Stimulated activated CD8-positive, alpha-beta memory T cell treated with anti-CD3 and anti-CD28 coated beads, Interleukin-12 subunit alpha, Interleukin-12 subunit beta, amount 100 ng/mL, for 1 hour (primary cell): ENCODE measurements around the gene FBXL16.

Source experiments
- DNase-seq: peaks from one replicate; pipeline ENCODE4 v3.0.0-alpha.2; 2020; ENCODE audit warnings: low read depth

FBXL16 gene

DNA sequence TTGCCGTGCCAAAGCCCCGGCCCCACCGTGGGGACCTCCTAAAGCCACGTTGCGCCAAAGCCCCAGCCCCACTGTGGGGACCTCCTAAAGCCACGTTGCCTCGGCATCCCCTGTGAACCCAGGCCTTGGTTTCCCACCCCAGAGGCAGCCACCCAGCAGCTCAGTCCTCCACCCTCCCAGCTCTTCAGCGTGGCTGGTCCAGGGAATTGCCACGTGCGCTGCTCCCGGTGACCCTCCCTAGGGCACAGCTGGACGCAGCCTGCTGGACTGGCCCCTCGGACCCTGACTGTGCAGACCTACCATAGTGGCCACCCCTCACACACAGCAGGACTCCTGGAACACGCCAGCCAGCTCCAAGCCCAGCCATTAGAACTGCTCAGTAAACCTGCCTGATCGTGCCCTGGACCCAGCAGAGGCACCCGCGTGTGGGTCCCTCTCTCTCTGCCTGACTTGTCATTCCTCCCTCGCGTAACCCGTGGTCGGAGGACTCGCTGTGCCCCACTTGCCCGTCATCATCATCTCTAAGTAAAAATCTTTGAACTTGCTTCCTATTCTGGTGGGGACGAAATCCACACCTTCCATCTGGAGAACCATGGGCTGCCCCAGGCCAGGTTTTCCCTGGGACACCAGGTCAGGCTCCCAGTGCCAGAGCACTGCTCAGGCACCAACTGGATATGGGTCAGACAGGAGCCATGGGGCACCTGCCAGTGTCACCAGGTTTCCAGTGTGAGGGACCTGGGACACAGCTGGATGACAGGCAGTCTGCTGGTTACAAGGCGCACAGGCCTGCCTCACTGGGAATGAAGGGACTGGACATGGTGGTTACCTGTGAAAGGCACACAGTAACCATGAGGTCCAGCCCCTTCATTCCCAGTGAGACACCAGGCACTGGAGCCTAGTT lies 29.6 kb upstream of the FBXL16 start:
- no peak for DNase-seq

DNA sequence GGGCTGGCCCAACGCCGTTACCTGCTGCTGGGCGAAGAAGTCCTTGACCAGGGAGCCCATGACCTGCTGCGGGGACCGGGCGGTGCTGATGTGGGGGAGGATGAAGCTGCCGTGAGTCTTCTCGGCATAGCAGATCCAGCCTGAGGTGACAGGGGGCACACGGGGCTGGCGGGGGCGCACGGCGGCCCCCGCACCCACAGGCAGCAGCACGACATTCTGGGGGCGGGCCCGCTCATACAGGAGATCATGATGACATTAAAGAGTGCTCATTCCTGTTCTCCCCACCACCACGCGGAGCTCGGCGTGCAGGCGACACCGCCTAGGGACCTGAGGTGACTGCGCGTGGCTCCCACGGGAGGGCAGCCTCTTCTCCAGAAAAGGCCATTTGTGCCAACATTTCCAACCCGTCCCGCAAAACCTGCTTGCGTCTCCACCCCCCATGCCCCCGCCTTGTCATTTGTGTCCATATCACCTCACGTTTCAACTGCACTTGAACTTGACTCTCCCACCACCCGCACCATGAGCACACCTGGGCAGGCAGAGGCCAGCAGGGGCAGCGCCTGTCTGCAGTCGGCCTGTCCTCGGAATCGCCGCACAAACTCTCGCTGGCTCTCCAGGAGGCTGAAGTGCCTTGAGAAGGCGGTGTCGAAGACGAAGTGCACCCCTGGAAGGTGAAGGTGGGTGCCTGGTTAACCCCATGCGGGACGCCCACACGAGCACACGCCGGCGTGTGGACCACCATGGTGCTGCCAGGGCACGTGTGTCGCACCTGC lies 28.8 kb upstream of the FBXL16 start:
- DNase-seq = no peak

GRCh38 chr16:733382-734207 lies 28.0 kb upstream of the FBXL16 start:
- DNase-seq = no peak

GRCh38 chr16:732936-733335 lies 27.3 kb upstream of the FBXL16 start:
- DNase-seq = no peak

DNA sequence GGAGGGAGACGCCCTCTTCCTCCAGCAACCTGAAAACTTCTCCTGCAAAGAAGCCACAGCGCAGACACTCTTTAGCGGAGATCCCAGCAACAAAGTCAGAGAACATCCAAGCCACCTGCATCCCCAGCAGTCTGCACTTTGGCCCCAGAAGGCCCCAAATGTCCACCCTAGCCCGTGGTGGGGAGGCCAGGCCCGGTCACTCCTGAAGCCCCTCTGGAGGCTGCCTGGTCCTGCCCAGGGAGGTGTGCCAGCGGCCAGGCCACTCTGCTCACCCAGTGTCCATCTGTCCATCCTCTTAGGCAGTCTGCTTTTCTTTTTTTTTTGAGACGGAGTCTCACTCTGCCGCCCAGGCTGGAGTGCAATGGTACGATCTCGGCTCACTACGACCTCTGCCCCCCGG lies 26.7 kb upstream of the FBXL16 start:
- DNase-seq = no peak

- DNase-seq = no peak
These were observed 25.3 kb upstream of the FBXL16 start for GRCh38 chr16:730666-731509.

- DNase-seq = no peak
These were observed 24.4 kb upstream of the FBXL16 start for GRCh38 chr16:729768-730665.

DNA sequence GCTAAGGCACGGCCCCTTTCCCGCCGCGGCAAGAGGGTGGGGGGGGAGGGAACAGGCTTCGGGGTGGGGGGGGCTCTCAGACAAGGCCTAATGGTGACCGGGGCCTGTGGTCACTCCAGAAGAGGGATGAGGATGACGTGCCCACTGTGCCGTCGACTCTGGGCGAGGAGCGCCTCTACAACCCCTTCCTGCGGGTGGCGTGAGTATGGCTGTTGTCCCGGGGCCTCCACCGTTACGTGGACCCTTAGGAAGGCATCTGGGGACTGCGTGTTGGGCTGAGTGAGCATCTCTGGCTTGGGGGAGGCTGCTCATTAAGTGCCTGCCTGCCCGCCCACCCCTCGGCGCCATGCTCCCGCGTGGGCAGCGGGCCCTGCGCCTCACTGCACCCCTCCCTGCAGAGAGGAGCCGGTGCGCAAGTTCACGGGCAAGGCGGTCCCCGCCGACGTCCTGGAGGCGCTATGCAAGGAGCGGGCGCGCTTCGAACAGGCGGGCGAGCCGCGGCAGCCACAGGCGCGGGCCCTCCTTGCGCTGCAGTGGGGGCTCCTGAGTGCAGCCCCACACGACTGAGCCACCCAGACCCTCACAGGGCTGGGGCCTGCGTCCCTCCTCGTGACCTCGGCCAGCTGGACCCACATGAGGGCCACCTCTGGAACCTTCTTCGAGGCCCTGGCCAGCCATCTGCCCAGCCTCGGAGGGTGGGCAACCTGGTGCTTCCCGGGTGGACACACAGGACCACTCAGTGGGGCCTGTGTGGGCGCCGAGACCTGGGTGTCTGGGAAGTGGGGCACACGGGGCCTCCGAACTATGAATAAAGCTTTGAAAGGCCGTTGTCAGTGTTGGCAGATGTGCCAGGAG lies 23.5 kb upstream of the FBXL16 start:
- DNase-seq = no peak

- no peak for DNase-seq
These were observed 22.7 kb upstream of the FBXL16 start for GRCh38 chr16:728131-728889.

GRCh38 chr16:727291-727977 lies 21.8 kb upstream of the FBXL16 start:
- no peak for DNase-seq

GRCh38 chr16:726438-727290 lies 21.1 kb upstream of the FBXL16 start, which contains the start of the genes CCDC78 and HAGHL:
Gene CCDC78, minus strand, starts transcription at chr16:726443. Its CDS starts 76 bp downstream, at chr16:726367.
Gene HAGHL, plus strand, starts transcription at chr16:727106. Its CDS starts 404 bp downstream, at chr16:727510.
- DNase-seq = peak; percentile 43

- no peak for DNase-seq
These were observed 20.5 kb upstream of the FBXL16 start for GRCh38 chr16:726188-726437.

DNA sequence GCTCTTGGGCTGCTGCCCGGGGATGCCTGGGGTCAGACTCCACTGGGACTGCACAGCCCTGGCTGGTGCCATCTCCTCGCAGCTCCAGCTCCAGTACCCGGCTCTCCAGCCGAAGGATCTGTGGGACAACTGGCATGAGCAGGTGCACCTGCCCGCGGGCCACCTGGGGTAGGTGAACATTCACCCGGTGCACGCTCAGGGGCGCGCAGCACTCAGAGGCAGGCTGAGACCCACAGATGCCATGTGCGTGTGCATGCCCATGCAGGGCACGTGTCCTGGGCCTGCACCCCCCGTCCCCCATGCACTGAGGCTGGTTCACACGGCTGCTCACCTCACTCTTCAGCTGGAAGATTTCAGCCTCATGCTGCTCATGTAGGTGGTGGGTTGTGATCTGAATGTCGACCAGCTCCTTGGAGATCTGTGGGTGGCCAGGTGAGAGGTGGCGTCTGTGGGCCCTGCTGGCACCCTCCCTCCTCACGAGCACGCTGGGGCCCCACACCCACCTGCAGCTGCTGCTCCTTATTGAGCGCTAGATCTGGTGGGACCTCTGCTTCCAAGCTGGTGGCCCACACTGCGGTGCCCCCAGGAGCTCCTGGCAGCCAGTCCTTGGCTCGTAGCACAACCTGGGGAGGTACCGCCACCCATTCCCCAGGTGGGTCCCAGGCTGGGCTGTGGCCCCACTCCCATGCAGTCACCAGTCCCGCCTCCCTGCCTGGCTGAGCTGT lies 20.0 kb upstream of the FBXL16 start:
- DNase-seq = no peak

GRCh38 chr16:725041-725376 lies 19.4 kb upstream of the FBXL16 start:
- DNase-seq = no peak

- no peak for DNase-seq
These were observed 18.8 kb upstream of the FBXL16 start for GRCh38 chr16:724188-725040.

DNA sequence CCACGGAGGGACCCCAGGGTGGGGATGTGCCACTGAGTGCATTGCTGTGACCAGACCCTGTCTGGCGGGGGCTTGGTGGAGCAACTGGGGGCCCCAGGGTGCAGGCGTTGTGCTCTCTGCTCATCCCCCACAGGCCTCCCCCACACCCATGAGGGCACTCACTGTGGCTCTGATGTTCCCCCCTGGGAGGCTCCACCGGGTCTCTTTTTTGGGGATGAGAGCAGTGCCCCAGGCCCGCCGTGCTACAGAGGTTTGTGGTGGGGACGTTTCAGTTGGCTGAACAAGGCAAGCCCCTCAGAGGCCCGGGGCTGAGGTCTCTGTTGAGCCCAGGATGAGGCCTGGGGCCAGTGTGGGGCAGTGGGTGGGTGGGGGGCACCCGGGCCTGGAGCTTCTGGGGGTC lies 18.1 kb upstream of the FBXL16 start:
- no peak for DNase-seq
